GM12873 (cell line): ENCODE measurements around the gene FIGNL2.

Experiments
- CTCF ChIP-seq: IDR thresholded peaks from 2 replicates; pipeline ENCODE4 v1.5.1; 2012; ENCODE audit warnings: low read depth, mild to moderate bottlenecking, moderate library complexity, low read length, control low read depth; ENCODE audit not compliant: insufficient read depth; ENCODE audit errors: missing control alignments

The FIGNL2 gene

GRCh38 chr12:51814311-51815088 lies 34.0 kb downstream of the FIGNL2 start:
- peak; percentile 61 for TF ChIP-seq CTCF

- no peak for TF ChIP-seq CTCF
These were observed 34.6 kb downstream of the FIGNL2 start for GRCh38 chr12:51813931-51814310.

- TF ChIP-seq CTCF: no peak
These were observed 35.6 kb downstream of the FIGNL2 start for GRCh38 chr12:51812871-51813270.

- no peak for TF ChIP-seq CTCF
These were observed 37.0 kb downstream of the FIGNL2 start for GRCh38 chr12:51811203-51812202.

- TF ChIP-seq CTCF: no peak
These were observed 39.3 kb downstream of the FIGNL2 start for GRCh38 chr12:51809193-51809592.

- TF ChIP-seq CTCF: no peak
These were observed 41.6 kb downstream of the FIGNL2 start for GRCh38 chr12:51806896-51807295.

GRCh38 chr12:51801027-51801426 lies 47.5 kb downstream of the FIGNL2 start:
- no peak for TF ChIP-seq CTCF
